Activated naive CD4-positive, alpha-beta T cell treated with anti-CD3 and anti-CD28 coated beads for 36 hours (primary cell): ENCODE results near the gene SKIDA1. TPM values are rescaled to one million over a fixed set of nuclear protein-coding genes. Genes with fewer than 3 reads are reported as not detected.

Experiments
- CTCF ChIA-PET: fragments of 350-600 bp; sonication (Branson Sonifier 250); formaldehyde crosslinking; loops from one replicate; lab custom pipeline; 2021; ENCODE audit warnings: antibody characterized with exemption; lab: Charles Lee
- DNase-seq: peaks from one replicate; pipeline ENCODE4 v3.0.0-alpha.2; 2020
- H3K27ac Mint-ChIP-seq: one replicate; pipeline ENCODE4 v1.8.0; 2021; ENCODE audit warnings: mild to moderate bottlenecking, mixed read lengths
- H3K27me3 Mint-ChIP-seq: one replicate; pipeline ENCODE4 v1.8.0; 2021; ENCODE audit warnings: low read depth, mixed read lengths
- H3K36me3 Mint-ChIP-seq: one replicate; pipeline ENCODE4 v1.8.0; 2021; ENCODE audit warnings: low read depth, mixed read lengths
- H3K4me1 Mint-ChIP-seq: one replicate; pipeline ENCODE4 v1.8.0; 2021; ENCODE audit warnings: low read depth, mixed read lengths
- H3K4me3 Mint-ChIP-seq: one replicate; pipeline ENCODE4 v1.8.0; 2021; ENCODE audit warnings: mild to moderate bottlenecking, moderate library complexity, mixed read lengths
- H3K9me3 Mint-ChIP-seq: one replicate; pipeline ENCODE4 v1.8.0; 2021; ENCODE audit warnings: mixed read lengths
- intact Hi-C: fragments of 100-400 bp; cut with micrococcal nuclease; formaldehyde crosslinking; loops from one replicate; pipeline ENCODE4 v1.15.1; 2023
- total RNA-seq, 2 experiments: library from RNA; stranded (reverse); gene quantifications; one replicate each; pipeline ENCODE4 v1.2.3, GENCODE V29; 2021

The SKIDA1 gene
- total RNA-seq, 2 experiments from 2014 or later, result 0.10 TPM; not detected in 1

DNA sequence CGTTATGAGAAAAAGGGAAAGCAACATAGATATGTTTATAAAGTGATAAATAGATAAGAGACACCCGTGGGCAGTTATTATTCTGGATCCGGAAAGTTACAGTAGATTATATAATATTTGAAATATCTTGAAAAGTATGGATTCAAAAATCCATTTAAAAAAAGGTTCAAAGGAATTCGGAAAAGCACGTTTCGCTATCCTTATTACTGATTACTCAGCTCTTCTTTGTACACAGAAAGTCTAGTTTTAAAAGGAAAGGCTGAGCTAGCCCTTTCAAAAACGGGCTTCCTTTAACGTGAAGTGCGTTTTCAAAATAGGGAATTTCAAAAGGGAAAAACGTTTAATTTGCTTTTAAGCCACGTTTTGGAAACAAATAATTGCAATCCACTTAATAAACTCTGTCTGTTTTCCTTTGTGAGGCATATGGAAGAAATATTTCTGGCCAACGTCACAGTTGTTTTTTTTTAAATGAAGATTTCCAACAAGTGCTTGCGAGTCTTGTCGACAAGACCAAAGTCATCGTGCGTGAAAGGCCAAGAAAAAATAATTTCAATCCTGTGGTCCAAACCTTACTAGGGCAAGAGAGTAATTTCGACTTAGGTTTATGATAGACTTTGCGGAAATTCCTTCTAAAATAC lies 2.2 kb upstream of the SKIDA1 start:
- Mint-ChIP-seq H3K27me3 (peaks cover 18% of the 10 kb centered on the region), H3K9me3 (no peaks in the 10 kb centered on the region), H3K36me3 (peaks cover 2% of the 10 kb centered on the region), H3K27ac (peak overlapping the region; percentile 65), H3K4me3 (peak overlapping the region; percentile 73), H3K4me1 (peaks cover 27% of the 10 kb centered on the region)
- DNase-seq, result no peak
- intact Hi-C loops, result loop anchor here (5.0 to 10.0 kb wide), 3 partner anchors 1127 to 1920 kb away; partner anchors contain the start of gene PIP4K2A
- CTCF ChIA-PET, result interaction anchor here (0.7 to 1.7 kb wide), 2 partner anchors 9 to 196 kb away, joined by 3 read pairs; no protein-coding TSS in a partner anchor

DNA sequence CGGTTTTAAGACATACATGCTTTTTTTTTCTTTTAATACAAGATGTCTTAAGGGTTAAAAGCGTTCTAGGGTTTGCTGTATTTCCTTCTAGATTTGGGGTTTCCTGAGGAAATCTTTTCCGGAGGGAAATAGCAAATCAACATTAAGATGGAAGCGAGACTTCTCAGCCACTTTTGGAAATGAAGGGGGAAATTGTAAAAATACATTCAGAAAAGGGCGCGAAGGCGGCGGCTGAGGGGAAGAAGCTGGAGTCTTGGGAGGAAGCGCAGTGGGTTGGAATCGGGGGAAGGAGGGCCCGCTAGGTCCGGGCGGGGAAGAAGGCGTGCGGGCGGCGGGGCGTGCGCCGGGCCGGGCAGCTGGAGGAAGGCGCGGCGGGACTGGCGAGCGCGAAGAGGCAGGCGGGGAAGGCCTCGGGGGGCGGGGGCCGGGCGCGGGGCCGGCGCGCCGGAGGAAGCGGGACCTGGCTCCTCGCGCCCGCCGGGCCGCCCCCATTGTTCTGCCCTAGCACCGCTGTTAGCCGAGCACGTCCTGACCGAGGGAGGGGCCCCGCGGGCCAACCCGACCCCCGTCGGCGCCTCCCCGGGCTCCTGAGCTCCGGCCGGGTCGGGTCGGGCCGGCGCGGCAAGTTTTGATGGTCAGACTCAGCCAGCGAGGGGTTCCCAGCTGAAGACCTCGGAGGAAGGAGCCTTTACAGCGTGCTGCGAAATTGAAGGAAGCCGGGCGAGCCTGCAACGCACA lies 1.5 kb upstream of the SKIDA1 start:
- peaks cover 25% of the 10 kb centered on the region for H3K4me1 Mint-ChIP-seq

DNA sequence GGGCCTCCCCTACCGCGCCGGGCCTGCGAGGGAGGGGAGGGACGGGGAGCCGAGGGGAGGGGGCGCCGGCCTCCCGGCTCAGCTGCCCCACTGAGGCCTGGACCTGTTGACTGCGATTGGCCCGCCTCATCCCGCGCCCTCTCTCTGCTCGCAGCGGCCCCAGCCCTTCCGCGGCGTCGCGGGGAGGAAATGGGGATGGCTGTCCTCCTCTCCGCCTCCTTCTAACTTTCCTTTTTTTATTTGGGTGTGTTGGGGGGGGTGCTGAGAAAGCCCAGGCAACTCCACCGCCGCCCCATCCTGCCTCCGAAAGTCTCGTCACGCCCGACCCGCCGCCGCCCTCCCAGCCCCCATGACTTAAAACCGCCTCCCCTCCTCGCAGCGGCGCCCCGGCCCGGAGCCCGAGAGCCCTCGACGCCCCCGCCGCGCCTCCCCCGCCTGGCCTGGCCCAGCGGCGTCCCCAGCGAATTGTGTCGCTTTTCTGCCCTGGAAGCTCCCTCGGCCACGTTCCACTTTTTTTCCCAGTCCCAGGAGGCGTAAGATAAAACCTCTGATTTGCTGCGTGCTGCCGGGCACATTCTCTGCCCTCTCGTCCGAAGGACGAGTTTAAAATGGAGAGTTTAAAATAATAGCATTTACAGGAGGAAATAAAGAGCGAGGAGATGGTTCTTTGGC lies 842 bp upstream of the SKIDA1 start:
- intact Hi-C loops, result loop anchor here (5.0 to 10.0 kb wide), 3 partner anchors 1128 to 1921 kb away; partner anchors contain the start of gene PIP4K2A
- no peaks in the 10 kb centered on the region for H3K9me3 Mint-ChIP-seq
- H3K36me3 Mint-ChIP-seq, result peaks cover 2% of the 10 kb centered on the region
- peaks cover 21% of the 10 kb centered on the region for H3K27me3 Mint-ChIP-seq
- CTCF ChIA-PET, result interaction anchor here (0.6 to 1.7 kb wide), 4 partner anchors 8 to 911 kb away, joined by 3 to 4 read pairs (median 3); no protein-coding TSS in a partner anchor
- peak overlapping the region; percentile 81 for H3K4me3 Mint-ChIP-seq
- peak overlapping the region; percentile 92 for H3K27ac Mint-ChIP-seq
- H3K4me1 Mint-ChIP-seq, result peaks cover 25% of the 10 kb centered on the region
- DNase-seq, result peak; percentile 53

More for the DNA sequence above, 1.5 kb upstream of the SKIDA1 start:
- H3K36me3 Mint-ChIP-seq, result peaks cover 2% of the 10 kb centered on the region
- DNase-seq, result peak; percentile 42
- peaks cover 19% of the 10 kb centered on the region for H3K27me3 Mint-ChIP-seq
- intact Hi-C loops, result loop anchor here (5.0 to 10.0 kb wide), 3 partner anchors 1128 to 1920 kb away; partner anchors contain the start of gene PIP4K2A
- no peaks in the 10 kb centered on the region for H3K9me3 Mint-ChIP-seq
- CTCF ChIA-PET, result interaction anchor here (0.7 to 1.7 kb wide), 3 partner anchors 9 to 197 kb away, joined by 3 to 4 read pairs (median 3); no protein-coding TSS in a partner anchor
- peak overlapping the region; percentile 81 for H3K4me3 Mint-ChIP-seq
- H3K27ac Mint-ChIP-seq, result peak overlapping the region; percentile 92

DNA sequence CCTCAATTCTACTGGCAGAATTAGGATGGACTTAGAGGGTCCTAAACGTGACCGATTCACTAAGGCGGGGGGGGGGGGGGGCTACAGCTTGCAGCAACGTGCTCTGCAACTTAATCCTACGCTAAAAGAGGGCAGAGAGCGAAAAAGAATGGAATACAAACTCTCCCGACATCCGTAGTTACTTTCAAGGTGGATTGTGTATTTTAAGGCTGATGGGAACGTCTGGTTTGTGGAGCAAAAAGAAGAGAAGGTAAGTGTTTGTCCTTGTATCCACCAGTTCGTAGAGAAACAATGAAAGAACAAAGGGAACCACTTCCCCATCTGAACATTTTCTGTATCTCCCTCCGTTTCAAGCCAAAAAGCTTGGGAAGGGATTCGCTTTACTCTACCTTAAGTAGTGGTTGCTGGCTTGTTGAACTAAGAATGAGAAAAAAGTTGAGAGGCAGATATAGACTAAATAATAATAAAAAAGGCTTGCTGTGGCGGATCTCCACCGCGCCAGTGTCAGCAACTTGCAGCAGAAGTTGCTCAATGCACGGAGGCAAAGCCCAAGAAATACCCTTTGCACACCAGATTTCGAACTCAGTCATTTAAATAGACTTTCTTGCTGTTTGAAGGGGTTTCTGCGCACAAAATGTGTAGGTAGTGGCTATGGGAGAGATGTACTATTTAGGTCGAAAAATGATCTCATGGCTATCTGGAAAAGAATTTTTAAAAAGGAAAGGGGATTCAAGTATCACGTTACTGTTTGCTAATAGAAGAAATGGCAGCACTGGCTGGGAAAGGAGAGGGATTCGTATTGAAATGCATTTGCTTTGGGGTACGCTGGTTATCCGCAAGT lies 736 bp downstream of the SKIDA1 start:
- Mint-ChIP-seq H3K36me3 (peaks cover 2% of the 10 kb centered on the region), H3K4me1 (peaks cover 28% of the 10 kb centered on the region), H3K4me3 (peak overlapping the region; percentile 94), H3K27ac (peak overlapping the region; percentile 90), H3K27me3 (peaks cover 34% of the 10 kb centered on the region), H3K9me3 (no peaks in the 10 kb centered on the region)
- CTCF ChIA-PET, result interaction anchor here (0.6 to 1.7 kb wide), 4 partner anchors 8 to 28 kb away, joined by 3 to 4 read pairs (median 3); no protein-coding TSS in a partner anchor
- DNase-seq, result peak; percentile 16
- intact Hi-C loops, result loop anchor here (1.0 to 10.0 kb wide), 7 partner anchors 7 to 1923 kb away; partner anchors contain the start of genes MLLT10 and PIP4K2A

DNA sequence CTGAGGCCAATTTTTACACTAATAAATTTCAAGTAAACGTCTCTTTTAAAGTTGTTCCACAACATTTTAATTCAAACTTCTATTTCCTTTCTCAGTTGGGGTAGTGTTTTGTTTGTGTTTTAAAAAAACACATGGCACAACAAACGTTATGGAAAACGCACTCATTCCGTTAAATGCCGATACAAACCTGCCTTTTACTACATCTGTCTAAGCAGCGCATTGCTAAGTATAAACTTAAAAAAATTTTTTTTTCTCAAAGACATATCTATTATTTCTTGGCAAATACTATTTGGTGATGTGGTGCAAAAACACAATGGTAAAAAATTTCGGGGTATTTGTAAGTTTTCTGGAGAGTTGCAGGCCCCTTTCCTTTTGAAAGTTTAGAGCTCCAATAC lies 1.4 kb downstream of the SKIDA1 start:
- DNase-seq, result no peak
- H3K4me1 Mint-ChIP-seq, result peaks cover 34% of the 10 kb centered on the region
- H3K36me3 Mint-ChIP-seq, result peaks cover 2% of the 10 kb centered on the region
- CTCF ChIA-PET, result interaction anchor here (0.6 to 0.7 kb wide), 3 partner anchors 9 to 27 kb away, joined by 3 read pairs; no protein-coding TSS in a partner anchor
- no peaks in the 10 kb centered on the region for H3K9me3 Mint-ChIP-seq
- no peak overlapping the region for H3K4me3 Mint-ChIP-seq
- H3K27me3 Mint-ChIP-seq, result peaks cover 41% of the 10 kb centered on the region
- H3K27ac Mint-ChIP-seq, result no peak overlapping the region
- intact Hi-C loops, result loop anchor here (2.0 to 10.0 kb wide), 4 partner anchors 817 to 1191 kb away; partner anchors contain the start of gene PIP4K2A

DNA sequence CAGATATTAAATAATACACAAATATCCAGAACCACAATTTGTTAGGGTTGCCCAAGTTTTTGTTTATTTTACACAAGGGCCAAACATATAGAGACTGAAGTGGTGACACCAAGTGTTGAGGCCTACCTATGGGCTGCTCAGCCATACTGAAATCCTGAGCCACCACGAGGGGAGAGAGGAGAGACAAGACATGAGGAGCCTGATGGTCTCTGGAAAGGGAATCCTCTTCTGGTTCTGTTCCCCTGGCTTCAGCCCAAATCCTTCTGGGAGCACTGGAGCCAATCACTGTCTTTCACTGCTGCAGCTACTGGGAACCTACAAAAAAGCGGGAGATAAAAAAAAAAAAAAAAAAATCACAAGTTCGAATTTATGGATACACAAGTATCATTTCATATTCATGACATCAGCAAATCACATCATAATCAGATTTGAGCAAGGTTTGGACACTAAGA lies 1.9 kb downstream of the SKIDA1 start:
- intact Hi-C loops, result loop anchor here (2.0 to 10.0 kb wide), 4 partner anchors 817 to 1191 kb away; partner anchors contain the start of gene PIP4K2A
- CTCF ChIA-PET, result interaction anchor here (0.6 to 2.6 kb wide), 2 partner anchors 16 to 27 kb away, joined by 3 to 6 read pairs; no protein-coding TSS in a partner anchor
- peaks cover 46% of the 10 kb centered on the region for H3K27me3 Mint-ChIP-seq
- no peak overlapping the region for H3K27ac Mint-ChIP-seq
- no peak overlapping the region for H3K4me3 Mint-ChIP-seq
- peaks cover 35% of the 10 kb centered on the region for H3K4me1 Mint-ChIP-seq
- H3K36me3 Mint-ChIP-seq, result peaks cover 2% of the 10 kb centered on the region
- DNase-seq, result no peak
- no peaks in the 10 kb centered on the region for H3K9me3 Mint-ChIP-seq

DNA sequence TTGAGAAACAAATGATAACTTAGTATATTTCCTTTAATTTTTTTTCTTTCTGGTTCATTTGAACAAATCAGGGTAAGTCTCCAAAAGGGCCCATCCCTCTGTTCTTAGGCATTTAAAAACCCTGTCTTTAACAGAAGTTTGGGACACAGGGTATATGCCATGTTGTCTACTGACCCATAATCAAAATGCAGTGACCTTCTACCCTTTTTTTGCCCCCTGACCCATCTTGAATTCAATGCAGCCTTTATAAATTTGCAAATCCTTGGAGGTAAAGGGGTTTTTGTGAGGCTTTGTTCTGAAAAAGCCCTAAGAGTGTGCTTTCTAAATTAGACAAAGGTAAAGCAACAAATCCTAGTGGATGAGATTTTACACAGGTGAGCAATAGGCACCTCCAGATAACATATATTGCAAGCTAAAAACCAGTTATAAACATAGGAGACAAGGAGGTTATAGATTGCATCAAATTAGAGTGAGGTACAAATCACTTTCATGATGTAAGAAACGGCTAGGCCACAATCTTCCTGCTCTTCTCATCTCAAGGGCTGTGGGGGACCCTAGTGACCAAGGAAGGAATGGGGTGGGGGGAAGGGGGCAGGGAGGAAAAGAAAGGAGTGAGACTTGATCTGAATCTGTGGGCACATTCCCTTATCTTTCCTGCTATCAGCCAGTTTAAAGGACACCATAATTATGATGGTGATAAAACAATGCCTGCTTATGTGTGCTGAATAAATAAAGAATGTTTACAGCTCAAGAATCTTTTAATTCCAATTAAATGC lies 2.7 kb downstream of the SKIDA1 start:
- H3K27ac Mint-ChIP-seq, result no peak overlapping the region
- peaks cover 2% of the 10 kb centered on the region for H3K36me3 Mint-ChIP-seq
- CTCF ChIA-PET, result interaction anchor here (2.6 kb wide), 1 partner anchor 26 kb away, joined by 6 read pairs; no protein-coding TSS in a partner anchor
- peaks cover 39% of the 10 kb centered on the region for H3K4me1 Mint-ChIP-seq
- intact Hi-C loops, result loop anchor here (5.0 to 10.0 kb wide), 3 partner anchors 914 to 1192 kb away; partner anchors contain the start of gene PIP4K2A
- no peaks in the 10 kb centered on the region for H3K9me3 Mint-ChIP-seq
- no peak for DNase-seq
- peaks cover 54% of the 10 kb centered on the region for H3K27me3 Mint-ChIP-seq
- H3K4me3 Mint-ChIP-seq, result no peak overlapping the region

DNA sequence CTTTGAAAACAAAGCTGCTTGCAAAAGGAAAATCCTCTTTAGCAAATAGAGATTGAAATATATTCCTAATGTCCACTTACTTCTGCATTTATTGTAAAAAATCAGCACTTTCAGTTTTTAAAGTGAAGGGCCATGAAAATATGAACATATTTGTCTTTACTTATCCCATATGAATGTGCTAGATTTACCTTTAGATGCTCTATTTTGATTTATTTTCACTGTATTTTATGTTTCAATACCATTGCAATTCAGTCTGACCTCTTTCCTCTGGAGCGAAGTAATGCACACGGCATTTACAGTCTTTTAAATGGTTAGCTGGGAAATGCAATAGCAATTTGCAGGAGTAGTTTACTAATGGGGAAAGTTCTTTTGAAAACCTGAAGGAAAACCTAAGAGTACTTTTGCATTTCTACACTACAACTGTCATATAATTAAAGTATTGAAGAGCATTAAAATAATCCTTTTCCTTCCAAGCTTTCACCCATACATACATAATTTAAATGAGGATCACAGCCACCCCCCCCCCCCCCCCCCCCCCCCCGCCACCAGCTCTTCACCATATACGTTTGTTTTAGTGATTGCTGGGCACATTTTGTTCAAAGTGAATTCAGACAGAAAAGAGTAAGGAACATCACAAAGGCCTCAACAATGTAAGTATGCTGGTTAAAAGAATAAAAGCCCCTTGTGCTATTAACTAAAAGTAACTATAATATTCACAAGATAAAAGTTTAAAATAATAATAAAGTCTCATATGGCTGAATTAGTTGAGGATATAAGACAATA lies 3.5 kb downstream of the SKIDA1 start:
- H3K27ac Mint-ChIP-seq, result no peak overlapping the region
- no peak overlapping the region for H3K4me3 Mint-ChIP-seq
- intact Hi-C loops, result loop anchor here (5.0 to 10.0 kb wide), 3 partner anchors 915 to 1193 kb away; partner anchors contain the start of gene PIP4K2A
- H3K9me3 Mint-ChIP-seq, result no peaks in the 10 kb centered on the region
- CTCF ChIA-PET, result interaction anchor here (1.0 to 2.6 kb wide), 2 partner anchors 25 to 668 kb away, joined by 4 to 6 read pairs; no protein-coding TSS in a partner anchor
- peaks cover 40% of the 10 kb centered on the region for H3K4me1 Mint-ChIP-seq
- peaks cover 2% of the 10 kb centered on the region for H3K36me3 Mint-ChIP-seq
- peaks cover 58% of the 10 kb centered on the region for H3K27me3 Mint-ChIP-seq
- DNase-seq, result no peak

DNA sequence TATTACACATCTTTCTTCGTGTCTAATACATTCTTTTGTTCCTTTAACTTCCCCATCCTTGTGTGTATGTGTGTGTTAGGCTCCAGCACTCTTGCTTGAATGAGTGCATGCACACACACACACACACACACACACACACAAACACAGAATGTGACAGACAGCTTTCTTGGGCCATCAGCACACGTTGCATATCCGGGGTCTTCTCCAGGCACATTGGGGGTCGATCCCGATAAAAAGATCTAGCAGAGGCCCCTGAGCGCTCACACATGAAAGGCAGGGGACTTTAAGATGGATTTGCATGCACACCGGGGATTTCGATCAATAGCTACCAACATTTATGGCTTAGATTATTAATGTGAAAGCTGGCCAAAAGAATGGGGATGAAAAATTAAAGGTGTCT lies 4.5 kb downstream of the SKIDA1 start:
- no peak for DNase-seq
- no peak overlapping the region for H3K4me3 Mint-ChIP-seq
- peaks cover 42% of the 10 kb centered on the region for H3K4me1 Mint-ChIP-seq
- H3K36me3 Mint-ChIP-seq, result peaks cover 2% of the 10 kb centered on the region
- no peaks in the 10 kb centered on the region for H3K9me3 Mint-ChIP-seq
- peaks cover 61% of the 10 kb centered on the region for H3K27me3 Mint-ChIP-seq
- H3K27ac Mint-ChIP-seq, result no peak overlapping the region
- intact Hi-C loops, result loop anchor here (1.0 to 10.0 kb wide), 4 partner anchors 25 to 1194 kb away; partner anchors contain the start of gene PIP4K2A
- CTCF ChIA-PET, result interaction anchor here (0.6 to 2.6 kb wide), 3 partner anchors 24 to 669 kb away, joined by 3 to 6 read pairs (median 4); no protein-coding TSS in a partner anchor
